Activated CD8-positive, alpha-beta memory T cell treated with anti-CD3 and anti-CD28 coated beads for 1 hour (primary cell): ENCODE measurements around the gene SETBP1.

Experiments used
- DNase-seq, 2 donors: peaks; one replicate each; pipeline ENCODE4 v3.0.0-alpha.2; 2020; ENCODE audit warnings: low read depth in 1 of 2; ENCODE audit errors: extremely low read depth in 1 of 2

The SETBP1 gene

GRCh38 chr18:44895176-44895798, 214.6 kb downstream of the SETBP1 start:
- no peak for DNase-seq

- no peak for DNase-seq
Measured at GRCh38 chr18:44896846-44897245, 216.2 kb downstream of the SETBP1 start.

- DNase-seq = no peak
Measured at GRCh38 chr18:44897411-44897810, 216.7 kb downstream of the SETBP1 start.

- no peak for DNase-seq
Measured at GRCh38 chr18:44897816-44898215, 217.1 kb downstream of the SETBP1 start.

- DNase-seq = no peak
Measured at GRCh38 chr18:44898498-44898897, 217.8 kb downstream of the SETBP1 start.

- no peak for DNase-seq
Measured at GRCh38 chr18:44899832-44900231, 219.1 kb downstream of the SETBP1 start.

GRCh38 chr18:44900627-44901026, 219.9 kb downstream of the SETBP1 start:
- no peak for DNase-seq

- DNase-seq = no peak
Measured at GRCh38 chr18:44901283-44901682, 220.6 kb downstream of the SETBP1 start.

- DNase-seq = no peak
Measured at GRCh38 chr18:44903327-44903726, 222.6 kb downstream of the SETBP1 start.

GRCh38 chr18:44904768-44905167, 224.1 kb downstream of the SETBP1 start:
- no peak for DNase-seq

- no peak for DNase-seq
Measured at GRCh38 chr18:44909191-44909719, 228.6 kb downstream of the SETBP1 start.

GRCh38 chr18:44911260-44911659, 230.6 kb downstream of the SETBP1 start:
- no peak for DNase-seq

- DNase-seq = no peak
Measured at GRCh38 chr18:44911773-44912172, 231.1 kb downstream of the SETBP1 start.

- no peak for DNase-seq
Measured at GRCh38 chr18:44912740-44913478, 232.2 kb downstream of the SETBP1 start.

- DNase-seq = no peak
Measured at GRCh38 chr18:44914028-44914427, 233.3 kb downstream of the SETBP1 start.

- DNase-seq = no peak
Measured at GRCh38 chr18:44915213-44915612, 234.5 kb downstream of the SETBP1 start.

GRCh38 chr18:44915661-44916060, 235.0 kb downstream of the SETBP1 start:
- no peak for DNase-seq

- DNase-seq = no peak
Measured at GRCh38 chr18:44916429-44917207, 235.9 kb downstream of the SETBP1 start.

GRCh38 chr18:44917216-44918141, 236.8 kb downstream of the SETBP1 start:
- DNase-seq = no peak

GRCh38 chr18:44918142-44918476, 237.4 kb downstream of the SETBP1 start:
- DNase-seq = no peak

- DNase-seq = no peak
Measured at GRCh38 chr18:44920441-44920840, 239.8 kb downstream of the SETBP1 start.
